HG02642 (cell line): ENCODE results near the gene FXYD1.

Source experiments
- ATAC-seq: cut with Tn5 transposase; IDR thresholded peaks from one replicate; pipeline ENCODE4 v1.9.1; 2021; ENCODE audit warnings: mild to moderate bottlenecking; ENCODE audit not compliant: unreplicated experiment, poor library complexity

FXYD1 gene

DNA sequence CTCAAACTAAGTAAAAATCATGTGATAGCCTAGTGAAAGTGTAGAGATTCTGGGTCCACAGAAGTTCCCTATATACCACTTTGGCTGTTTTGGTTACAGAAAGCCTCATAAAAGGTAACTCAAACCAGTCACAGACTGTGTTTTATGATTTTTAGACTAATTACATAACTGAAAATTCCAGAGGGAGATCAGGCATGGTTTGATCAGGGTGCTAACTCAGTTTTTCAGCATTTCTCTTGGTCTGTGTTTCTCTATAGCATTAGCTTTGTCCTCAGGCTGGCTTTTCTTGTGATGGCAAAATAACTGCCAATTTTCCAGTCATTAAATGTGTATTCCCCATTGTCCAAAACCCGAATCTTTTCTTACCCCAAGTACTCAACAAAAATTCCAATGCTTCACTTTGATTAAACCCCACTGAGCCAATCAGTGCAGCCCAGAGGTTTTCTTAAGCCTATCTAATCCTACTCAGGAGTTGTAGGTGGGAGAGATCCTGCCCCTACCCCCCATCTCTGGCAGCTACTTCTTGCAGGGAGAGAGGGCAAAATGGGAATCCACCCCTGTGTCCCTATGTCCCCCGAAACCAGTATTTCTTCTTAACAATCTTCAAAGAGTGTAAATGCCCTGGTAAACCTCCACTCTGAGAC is 31.6 kb upstream of the FXYD1 start:
- no peak for ATAC-seq

DNA sequence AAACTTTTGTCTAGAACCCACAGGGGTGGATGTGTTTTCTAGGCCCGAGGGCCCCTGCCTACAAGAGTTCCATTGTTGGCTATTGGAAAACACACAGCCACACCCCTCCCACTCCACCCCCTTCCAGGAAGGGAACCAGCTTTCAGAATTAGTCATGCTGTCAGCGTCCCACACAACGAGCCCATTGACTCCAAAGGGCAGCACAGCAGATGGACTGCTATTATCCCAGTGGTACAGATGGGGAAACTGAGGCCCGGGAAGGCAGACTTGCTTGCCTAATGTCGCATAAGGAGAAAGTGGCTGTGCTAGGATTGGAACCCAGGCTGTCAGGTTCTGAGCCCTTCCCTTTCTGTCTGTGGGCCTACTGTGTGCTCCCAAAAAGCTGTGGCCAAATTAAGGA is 31.1 kb upstream of the FXYD1 start:
- no peak for ATAC-seq

DNA sequence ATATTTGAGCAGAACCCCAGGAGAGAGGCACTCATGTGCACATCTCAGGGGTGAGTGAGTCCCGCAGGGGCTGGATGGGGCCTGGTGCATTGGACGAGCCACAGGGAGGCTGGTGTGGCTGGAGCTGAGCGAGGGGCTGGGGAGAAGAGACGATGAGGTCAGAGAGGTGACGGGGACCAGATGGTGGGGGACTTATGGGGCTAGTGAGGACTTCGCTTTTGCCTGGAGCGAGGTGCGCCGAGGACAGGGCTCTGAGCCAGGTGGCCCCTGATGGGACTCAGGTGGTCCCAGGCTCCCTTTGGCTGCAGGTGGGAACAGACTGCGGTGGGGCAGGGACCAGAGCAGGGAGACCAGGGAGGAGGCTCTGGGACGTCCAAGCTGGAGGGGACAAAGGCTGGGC is 29.9 kb upstream of the FXYD1 start:
- ATAC-seq: no peak

GRCh38 chr19:35109395-35110112 is 29.1 kb upstream of the FXYD1 start:
- ATAC-seq: no peak

DNA sequence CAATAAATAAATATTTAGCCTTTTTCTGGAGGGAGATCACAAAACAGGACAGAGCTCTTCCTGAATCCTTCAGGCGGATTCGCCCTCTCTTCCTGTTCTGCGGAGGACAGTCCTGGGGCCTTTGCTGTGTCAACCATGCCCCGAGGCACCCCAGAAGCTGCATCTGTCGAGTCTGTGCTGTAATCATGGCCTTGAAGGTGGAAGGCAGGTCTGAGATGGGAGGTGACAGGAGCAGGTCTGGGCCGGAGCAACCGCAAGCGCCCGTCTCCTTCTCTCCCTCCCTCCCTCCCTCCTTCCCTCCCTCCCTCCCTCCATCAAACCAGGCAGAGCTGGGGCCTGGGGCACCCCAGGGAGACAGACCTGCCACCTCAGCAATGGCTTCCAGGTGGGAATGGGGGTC is 27.6 kb upstream of the FXYD1 start:
- no peak for ATAC-seq

- ATAC-seq: no peak
These were observed 25.5 kb upstream of the FXYD1 start for GRCh38 chr19:35112995-35113688.

DNA sequence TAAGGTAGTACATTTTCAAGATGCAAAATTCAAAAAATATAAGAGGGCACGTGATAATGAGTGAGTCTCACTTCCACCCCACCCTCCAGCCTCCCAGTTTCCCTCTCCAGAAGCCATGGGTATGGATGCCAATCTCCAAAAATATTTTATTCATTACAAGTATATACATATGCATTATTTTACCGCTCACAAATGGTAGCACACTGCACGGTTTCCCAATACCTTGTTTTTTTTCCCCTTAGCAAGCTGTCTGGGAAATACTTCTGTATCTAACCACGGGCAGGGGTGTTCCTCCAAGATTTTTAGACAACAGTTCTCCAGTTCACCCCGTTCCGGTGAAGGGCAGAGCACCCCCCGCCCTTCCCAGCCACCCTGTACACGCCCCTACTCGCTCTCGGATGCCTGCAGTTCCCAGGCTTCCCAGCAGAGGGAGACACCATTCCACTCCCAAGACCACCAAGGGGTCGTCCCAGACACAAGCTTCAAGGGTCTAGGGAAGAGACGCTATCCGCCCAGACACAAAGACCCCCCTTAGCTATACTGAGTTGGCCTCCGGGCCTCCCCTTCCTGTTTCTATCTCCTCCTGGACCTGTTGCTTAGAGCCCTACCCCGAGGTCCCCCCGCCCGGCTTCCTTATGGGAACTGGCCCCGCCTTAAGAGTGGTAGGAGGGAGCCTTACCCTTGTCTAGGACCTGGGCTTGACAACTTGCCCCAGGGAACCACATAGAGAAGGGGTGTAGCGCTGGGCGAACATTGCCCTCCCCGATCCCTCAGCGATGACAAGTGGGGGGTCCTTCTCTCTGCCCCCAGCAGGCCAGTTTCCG is 24.1 kb upstream of the FXYD1 start:
- no peak for ATAC-seq

DNA sequence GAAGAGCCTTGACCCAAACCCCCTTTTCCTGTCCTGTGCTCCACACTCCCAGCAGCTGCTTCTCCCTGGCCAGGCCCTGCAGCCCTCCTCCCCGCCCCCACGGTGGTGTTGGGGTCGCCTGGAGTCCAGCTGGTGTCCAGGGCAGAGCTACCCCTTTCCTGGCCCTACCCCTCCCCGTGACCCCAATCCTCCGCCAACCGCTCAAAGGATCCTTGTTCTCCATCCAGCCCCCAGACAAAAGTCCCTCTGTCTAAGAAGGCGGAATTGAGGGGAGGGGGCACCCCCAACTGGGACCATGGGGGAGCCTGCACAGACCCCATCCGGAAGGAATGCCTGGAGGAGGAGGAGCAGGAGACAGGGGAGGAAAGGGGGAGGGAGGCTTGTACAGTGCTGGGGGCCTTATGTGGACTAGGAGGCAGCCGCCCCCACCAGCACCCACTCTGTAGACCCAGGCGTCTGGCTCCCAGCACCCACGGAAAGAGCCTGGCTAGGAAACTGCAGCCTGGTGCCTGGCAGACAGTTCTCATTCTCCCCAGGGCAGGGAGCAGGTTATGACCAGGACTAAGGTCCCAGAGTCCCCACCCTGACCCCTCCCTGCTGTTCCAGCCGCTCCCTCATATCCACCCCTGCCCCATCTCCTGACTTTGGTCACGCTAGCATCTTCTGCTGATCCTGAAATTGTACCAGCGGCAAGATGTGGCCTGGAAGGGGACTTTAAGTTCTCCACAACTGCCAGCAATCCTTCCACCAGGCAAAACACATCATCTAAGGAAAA is 23.3 kb upstream of the FXYD1 start, which contains the start of gene FXYD3:
TSS of gene FXYD3 (plus strand) at position 647 of the 775 bp plus-strand sequence. CDS start 3,554 bp downstream, outside the sequence.
- no peak for ATAC-seq

DNA sequence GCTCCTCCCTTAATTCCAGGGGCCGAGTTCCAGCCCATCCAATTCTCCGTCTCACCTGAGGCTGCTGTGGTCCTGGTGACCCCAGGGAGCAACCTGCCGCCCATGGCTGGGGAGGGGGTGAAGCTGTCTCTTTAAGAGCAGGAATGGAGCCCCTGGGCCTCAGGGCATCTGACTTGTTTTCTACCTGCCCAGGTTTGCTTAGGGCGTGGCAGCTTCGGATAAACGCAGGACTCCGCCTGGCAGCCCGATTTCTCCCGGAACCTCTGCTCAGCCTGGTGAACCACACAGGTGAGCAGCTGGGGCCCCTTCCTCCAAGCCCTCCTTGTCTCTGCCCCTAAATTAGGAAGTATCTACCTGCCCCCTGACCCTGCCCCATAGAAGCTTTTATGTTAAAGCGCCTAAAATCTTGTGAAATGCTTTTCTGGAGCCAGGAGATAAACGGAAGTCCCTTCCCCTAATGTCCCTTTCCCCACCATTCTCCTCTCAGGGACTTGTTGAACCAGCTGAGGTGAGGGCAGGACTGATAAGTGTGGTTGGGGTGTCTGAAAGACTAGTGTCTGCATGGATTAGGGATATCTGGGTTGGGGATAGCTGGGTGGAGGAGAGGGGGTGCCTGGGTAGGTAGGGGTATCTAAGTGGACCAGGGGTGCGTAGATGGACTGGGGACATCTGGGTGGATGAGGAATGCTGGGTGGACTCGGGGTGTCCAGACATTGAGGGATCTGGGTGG is 22.4 kb upstream of the FXYD1 start:
- ATAC-seq: no peak

GRCh38 chr19:35117116-35117515 is 21.5 kb upstream of the FXYD1 start:
- no peak for ATAC-seq

GRCh38 chr19:35117799-35118198 is 20.8 kb upstream of the FXYD1 start:
- ATAC-seq: no peak

- ATAC-seq: no peak
These were observed 20.2 kb upstream of the FXYD1 start for GRCh38 chr19:35118268-35119020.

DNA sequence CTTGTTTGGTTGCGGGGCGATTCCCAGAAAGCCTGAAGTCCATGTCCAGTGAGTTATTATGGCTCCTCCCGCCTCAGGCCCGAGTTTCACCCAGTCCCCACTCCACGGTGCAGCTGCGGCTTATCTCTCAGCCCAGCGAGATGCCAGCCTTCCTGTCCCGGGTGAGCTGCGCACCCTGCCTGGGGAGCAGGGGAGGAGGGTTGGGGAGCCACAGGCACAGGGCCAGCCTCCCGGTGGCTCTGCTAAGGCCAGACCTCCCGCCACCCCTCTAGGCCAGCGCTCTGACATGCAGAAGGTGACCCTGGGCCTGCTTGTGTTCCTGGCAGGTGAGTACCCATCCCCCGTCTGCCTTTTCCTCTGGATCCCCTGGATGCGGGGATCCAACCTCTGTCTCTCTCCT is 19.5 kb upstream of the FXYD1 start:
- ATAC-seq: no peak

DNA sequence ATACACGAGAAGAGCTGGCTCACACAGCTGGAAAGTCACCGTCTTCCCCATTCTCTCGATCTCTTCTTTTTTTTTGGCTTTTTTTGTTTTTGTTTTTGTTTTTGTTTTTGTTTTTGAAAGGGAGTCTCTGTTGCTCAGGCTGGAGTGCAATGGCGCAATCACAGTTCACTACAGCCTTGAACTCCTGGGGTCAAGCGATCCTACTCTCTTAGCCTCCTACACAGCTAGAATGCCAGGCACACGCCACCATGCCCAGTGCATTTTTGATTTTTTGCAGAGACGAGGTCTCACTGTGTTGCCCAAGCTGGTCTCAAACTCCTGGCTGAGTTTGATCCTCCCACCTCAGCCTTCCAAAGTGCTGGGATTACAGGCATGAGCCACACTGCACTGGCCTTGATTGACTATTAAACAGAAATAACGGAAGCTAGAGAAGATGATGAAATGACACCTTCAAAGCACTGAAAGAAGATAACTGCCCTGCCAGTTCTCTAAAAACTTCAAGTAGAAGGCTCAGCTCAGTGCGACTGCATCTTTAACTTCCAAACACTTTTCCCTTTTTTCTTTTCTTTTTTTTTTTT is 19.0 kb upstream of the FXYD1 start:
- no peak for ATAC-seq

DNA sequence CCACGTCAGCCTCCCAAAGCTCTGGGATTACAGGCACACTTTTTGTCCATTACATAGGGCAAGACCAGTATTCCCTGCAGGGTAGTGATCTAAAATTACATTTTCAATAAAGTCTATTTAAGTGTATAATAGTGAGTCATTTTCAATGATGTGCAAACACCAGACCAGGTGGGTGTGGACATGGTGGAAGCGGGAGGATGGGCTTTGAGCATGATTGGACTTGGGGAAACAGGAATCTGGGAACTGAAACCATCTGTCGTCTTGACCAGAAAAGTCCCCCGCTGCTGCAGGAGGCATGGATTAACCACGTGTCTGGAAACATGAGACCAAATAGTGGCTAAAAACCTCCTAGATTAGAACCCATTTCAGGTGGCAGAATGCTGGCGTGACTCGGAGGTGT is 18.1 kb upstream of the FXYD1 start:
- no peak for ATAC-seq

- no peak for ATAC-seq
These were observed 17.7 kb upstream of the FXYD1 start for GRCh38 chr19:35120898-35121297.

- no peak for ATAC-seq
These were observed 15.7 kb upstream of the FXYD1 start for GRCh38 chr19:35122687-35123551.
